Measurements from ENCODE around the gene COIL. TPM values are rescaled to one million over a fixed set of nuclear protein-coding genes. Genes with fewer than 3 reads are reported as not detected.

The COIL gene
- total RNA-seq, 6 donors from 2014 or later, result 6.1 to 16.6 (median 9.5) TPM

GRCh38 chr17:56995766-56996165, 34.9 kb upstream of the COIL start:
- TF ChIP-seq POLR2AphosphoS5 (IDR thresholded peaks at IDR 0.05) (no peak), POLR2A (IDR thresholded peaks at IDR 0.05) (no peak), EP300 (IDR thresholded peaks at IDR 0.05) (no peak)
- TF ChIP-seq, protein P1, sequence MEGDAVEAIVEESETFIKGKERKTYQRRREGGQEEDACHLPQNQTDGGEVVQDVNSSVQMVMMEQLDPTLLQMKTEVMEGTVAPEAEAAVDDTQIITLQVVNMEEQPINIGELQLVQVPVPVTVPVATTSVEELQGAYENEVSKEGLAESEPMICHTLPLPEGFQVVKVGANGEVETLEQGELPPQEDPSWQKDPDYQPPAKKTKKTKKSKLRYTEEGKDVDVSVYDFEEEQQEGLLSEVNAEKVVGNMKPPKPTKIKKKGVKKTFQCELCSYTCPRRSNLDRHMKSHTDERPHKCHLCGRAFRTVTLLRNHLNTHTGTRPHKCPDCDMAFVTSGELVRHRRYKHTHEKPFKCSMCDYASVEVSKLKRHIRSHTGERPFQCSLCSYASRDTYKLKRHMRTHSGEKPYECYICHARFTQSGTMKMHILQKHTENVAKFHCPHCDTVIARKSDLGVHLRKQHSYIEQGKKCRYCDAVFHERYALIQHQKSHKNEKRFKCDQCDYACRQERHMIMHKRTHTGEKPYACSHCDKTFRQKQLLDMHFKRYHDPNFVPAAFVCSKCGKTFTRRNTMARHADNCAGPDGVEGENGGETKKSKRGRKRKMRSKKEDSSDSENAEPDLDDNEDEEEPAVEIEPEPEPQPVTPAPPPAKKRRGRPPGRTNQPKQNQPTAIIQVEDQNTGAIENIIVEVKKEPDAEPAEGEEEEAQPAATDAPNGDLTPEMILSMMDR (IDR thresholded peaks at IDR 0.05), result no peak
- no peak for ATAC-seq (ENCODE audit: low FRiP score in 2 of 2)
- Histone ChIP-seq H3K4me1 (peaks cover 0 to 3% (median 0%) of the 10 kb centered on the region in 4 donors), H3K9me3 (no peaks in the 10 kb centered on the region), H3K36me3 (peaks cover 22 to 83% (median 42%) of the 10 kb centered on the region in 4 donors), H3K27ac (no peak overlapping the region), H3K27me3 (no peaks in the 10 kb centered on the region), H3K4me3 (no peak overlapping the region)
- 76 to 87% methylated on average over 1 of the region's 1 CpG for WGBS, 2 donors
- no peak for DNase-seq

DNA sequence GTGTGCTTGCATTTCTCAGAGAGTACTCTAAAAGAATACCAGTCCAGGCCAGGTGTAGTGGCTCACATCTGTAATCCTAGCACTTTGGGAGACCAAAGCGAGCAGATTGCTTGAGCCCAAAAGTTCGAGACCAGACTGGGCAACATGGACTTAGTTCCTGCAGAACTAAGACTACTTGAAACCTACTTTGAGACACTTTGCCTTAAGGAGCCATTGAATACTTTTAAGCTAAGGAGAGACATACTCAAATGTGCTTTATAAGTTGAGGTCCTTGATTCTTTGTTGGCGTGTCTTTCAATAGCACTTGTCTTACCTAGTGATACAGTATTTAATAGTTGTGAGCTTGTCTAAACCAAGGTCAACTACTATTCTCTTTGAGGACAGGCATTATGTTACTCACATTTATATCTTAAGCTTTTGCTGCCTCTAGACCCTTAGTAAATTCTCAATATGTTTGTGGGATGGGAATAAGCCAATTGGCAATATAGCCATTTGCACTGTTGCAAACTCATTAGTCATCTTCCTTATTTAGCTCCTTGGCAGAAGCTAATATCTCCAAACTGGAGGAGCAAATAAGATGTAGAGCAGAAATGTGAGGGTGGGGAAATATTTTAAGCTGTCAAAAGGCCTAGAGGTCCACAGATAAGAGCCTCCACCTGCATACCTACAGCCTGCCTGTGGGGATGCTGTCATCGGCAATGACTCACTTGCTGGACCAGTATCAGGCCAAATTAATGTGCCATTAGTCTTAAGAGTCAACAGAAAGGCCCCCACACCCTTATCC, 33.4 kb upstream of the COIL start:
- peak; percentile 21 to 65 for ATAC-seq (ENCODE audit: low FRiP score in 2 of 2)
- no peaks in the 10 kb centered on the region for H3K9me3 ChIP-seq
- peaks cover 24 to 90% (median 39%) of the 10 kb centered on the region in 4 donors for H3K36me3 ChIP-seq
- H3K27ac ChIP-seq, result peak overlapping the region in 2 of 4 donors; percentile 1 to 49
- no peak for DNase-seq
- TF ChIP-seq POLR2AphosphoS5 (IDR thresholded peaks at IDR 0.05) (no peak), POLR2A (IDR thresholded peaks at IDR 0.05) (no peak), EP300 (IDR thresholded peaks at IDR 0.05) (no peak)
- TF ChIP-seq, protein P1 (IDR thresholded peaks at IDR 0.05), result no peak
- no peaks in the 10 kb centered on the region for H3K27me3 ChIP-seq
- H3K4me1 ChIP-seq, result peaks cover 0 to 3% (median 0%) of the 10 kb centered on the region in 4 donors
- H3K4me3 ChIP-seq, result no peak overlapping the region
- 72 to 84% methylated on average over 4 of the region's 4 CpGs for WGBS, 2 donors

GRCh38 chr17:56992364-56992763, 31.5 kb upstream of the COIL start:
- no peak overlapping the region for H3K27ac ChIP-seq
- H3K9me3 ChIP-seq, result no peaks in the 10 kb centered on the region
- DNase-seq (no peak), ATAC-seq (ENCODE audit: low FRiP score in 2 of 2) (no peak)
- 54 to 64% methylated on average over 1 of the region's 1 CpG for WGBS, 2 donors
- TF ChIP-seq, protein P1 (IDR thresholded peaks at IDR 0.05), result no peak
- TF ChIP-seq EP300 (IDR thresholded peaks at IDR 0.05) (no peak), POLR2A (IDR thresholded peaks at IDR 0.05) (no peak), POLR2AphosphoS5 (IDR thresholded peaks at IDR 0.05) (no peak)
- H3K4me1 ChIP-seq, result peaks cover 0 to 3% (median 0%) of the 10 kb centered on the region in 4 donors
- H3K4me3 ChIP-seq, result no peak overlapping the region
- H3K36me3 ChIP-seq, result peaks cover 27 to 92% (median 40%) of the 10 kb centered on the region in 4 donors
- no peaks in the 10 kb centered on the region for H3K27me3 ChIP-seq

DNA sequence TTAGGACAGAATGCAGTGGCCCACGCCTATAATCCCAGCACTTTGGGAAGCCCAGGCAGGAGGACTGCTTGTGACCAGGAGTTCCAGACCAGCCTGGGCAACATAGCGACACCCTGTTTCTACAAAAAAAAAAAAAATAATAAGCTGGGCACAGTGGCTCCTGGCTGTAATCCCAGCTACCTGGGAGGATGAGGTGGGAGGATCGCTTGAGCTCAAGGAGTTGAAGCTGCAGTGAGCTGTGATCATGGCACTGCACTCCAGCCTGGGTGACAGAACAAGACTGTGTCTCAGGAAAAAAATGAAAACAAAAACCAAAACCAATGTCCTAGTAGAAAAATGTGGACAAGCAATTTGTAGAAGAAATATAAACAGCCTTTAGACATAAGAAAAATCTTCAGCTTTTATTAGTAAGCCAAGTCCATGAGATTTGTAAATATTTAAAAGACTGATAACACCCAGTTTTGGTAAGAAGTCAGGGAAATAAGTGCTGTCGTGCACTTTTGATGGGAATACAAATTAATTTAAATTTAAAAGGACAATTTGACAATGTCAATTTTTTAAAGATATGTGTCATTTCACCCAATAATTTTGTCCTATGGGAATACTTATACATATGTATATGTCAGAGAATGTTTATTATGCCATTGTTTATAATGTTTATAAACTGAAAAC, 28.2 kb upstream of the COIL start:
- Histone ChIP-seq H3K4me3 (no peak overlapping the region), H3K27ac (no peak overlapping the region), H3K36me3 (peaks cover 22 to 90% (median 40%) of the 10 kb centered on the region in 4 donors), H3K4me1 (peaks cover 0 to 17% (median under 1%) of the 10 kb centered on the region in 4 donors), H3K9me3 (no peaks in the 10 kb centered on the region), H3K27me3 (no peaks in the 10 kb centered on the region)
- TF ChIP-seq EP300 (IDR thresholded peaks at IDR 0.05), result no peak
- TF ChIP-seq, protein P1 (IDR thresholded peaks at IDR 0.05), result no peak
- no peak for TF ChIP-seq POLR2A (IDR thresholded peaks at IDR 0.05)
- no peak for TF ChIP-seq POLR2AphosphoS5 (IDR thresholded peaks at IDR 0.05)
- no peak for ATAC-seq (ENCODE audit: low FRiP score in 2 of 2)
- 93 to 99% methylated on average over 4 of the region's 4 CpGs for WGBS, 2 donors
- no peak for DNase-seq
